HL-60 (cell line): ENCODE data around the gene ROCK2.

Experiments
- CTCF ChIP-seq: IDR thresholded peaks from one replicate; pipeline ENCODE4 v1.5.1; 2011; ENCODE audit warnings: low read length, control low read depth, inconsistent platforms; ENCODE audit not compliant: insufficient read depth
- POLR2AphosphoS5 ChIP-seq: IDR thresholded peaks from 2 replicates; pipeline ENCODE4 v1.6.1; 2012; ENCODE audit warnings: low read depth

- no peak for TF ChIP-seq POLR2AphosphoS5
- TF ChIP-seq CTCF: no peak
Measured at GRCh38 chr2:11133238-11133935, 211.0 kb downstream of the ROCK2 start.
